ENCODE measurements around the gene NXN. TPM values are rescaled to one million over a fixed set of nuclear protein-coding genes. Genes with fewer than 3 reads are reported as not detected.

The NXN gene
- total RNA-seq, 1 experiment from 2014 or later: 6.0 TPM

DNA sequence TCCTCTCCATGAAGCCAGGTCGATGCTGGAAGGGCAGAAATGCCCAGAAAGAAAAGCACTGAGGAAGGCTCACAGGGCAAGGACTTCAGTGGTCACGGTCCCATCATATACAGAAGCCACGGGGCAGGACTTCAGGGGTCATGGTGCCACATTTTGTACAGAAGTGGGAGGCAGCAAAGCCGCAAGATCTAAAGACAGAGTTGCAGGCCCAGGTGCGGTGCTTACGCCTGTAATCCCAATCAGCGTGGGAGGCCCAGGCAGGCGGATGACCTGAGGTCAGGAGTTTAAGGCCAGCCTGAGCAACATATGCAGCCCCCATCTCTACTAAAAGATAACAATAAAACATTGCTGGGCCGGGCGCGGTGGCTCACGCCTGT lies 96.0 kb downstream of the NXN start:
- DNase-seq (ENCODE audit: low spot score): no peak
- no peak overlapping the region for H3K27ac ChIP-seq (ENCODE audit: low read depth, low read length, poor library complexity, severe bottlenecking)
- TF ChIP-seq, protein P1, sequence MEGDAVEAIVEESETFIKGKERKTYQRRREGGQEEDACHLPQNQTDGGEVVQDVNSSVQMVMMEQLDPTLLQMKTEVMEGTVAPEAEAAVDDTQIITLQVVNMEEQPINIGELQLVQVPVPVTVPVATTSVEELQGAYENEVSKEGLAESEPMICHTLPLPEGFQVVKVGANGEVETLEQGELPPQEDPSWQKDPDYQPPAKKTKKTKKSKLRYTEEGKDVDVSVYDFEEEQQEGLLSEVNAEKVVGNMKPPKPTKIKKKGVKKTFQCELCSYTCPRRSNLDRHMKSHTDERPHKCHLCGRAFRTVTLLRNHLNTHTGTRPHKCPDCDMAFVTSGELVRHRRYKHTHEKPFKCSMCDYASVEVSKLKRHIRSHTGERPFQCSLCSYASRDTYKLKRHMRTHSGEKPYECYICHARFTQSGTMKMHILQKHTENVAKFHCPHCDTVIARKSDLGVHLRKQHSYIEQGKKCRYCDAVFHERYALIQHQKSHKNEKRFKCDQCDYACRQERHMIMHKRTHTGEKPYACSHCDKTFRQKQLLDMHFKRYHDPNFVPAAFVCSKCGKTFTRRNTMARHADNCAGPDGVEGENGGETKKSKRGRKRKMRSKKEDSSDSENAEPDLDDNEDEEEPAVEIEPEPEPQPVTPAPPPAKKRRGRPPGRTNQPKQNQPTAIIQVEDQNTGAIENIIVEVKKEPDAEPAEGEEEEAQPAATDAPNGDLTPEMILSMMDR (conservative IDR thresholded peaks at IDR 0.05; ENCODE audit: low read depth, low read length): no peak
- no peak for TF ChIP-seq EZH2 (IDR thresholded peaks at IDR 0.05; ENCODE audit: borderline replicate concordance, low read depth, low read length, poor library complexity, severe bottlenecking)
- H3K9me3 ChIP-seq (ENCODE audit: low read depth, low read length, poor library complexity, severe bottlenecking): no peaks in the 10 kb centered on the region
- BruUV-seq (replicated peaks): no TSS peak
- H3K36me3 ChIP-seq (ENCODE audit: insufficient read depth, low read length, poor library complexity, severe bottlenecking): no peaks in the 10 kb centered on the region
- CTCF ChIA-PET: no interaction called here
- POLR2A ChIA-PET (ENCODE audit: low non-redundant PET): no interaction called here
- H3K4me3 ChIP-seq (ENCODE audit: low read depth, low read length, poor library complexity, severe bottlenecking): no peak overlapping the region
- H3K4me1 ChIP-seq (ENCODE audit: insufficient read depth, low read length, poor library complexity, severe bottlenecking): peaks cover 4% of the 10 kb centered on the region
- intact Hi-C loops (cut with micrococcal nuclease; ENCODE audit: unreplicated experiment): no loop called here
- no peaks in the 10 kb centered on the region for H3K27me3 ChIP-seq (replicated peaks; ENCODE audit: insufficient read depth, low read depth, low read length, poor library complexity)

DNA sequence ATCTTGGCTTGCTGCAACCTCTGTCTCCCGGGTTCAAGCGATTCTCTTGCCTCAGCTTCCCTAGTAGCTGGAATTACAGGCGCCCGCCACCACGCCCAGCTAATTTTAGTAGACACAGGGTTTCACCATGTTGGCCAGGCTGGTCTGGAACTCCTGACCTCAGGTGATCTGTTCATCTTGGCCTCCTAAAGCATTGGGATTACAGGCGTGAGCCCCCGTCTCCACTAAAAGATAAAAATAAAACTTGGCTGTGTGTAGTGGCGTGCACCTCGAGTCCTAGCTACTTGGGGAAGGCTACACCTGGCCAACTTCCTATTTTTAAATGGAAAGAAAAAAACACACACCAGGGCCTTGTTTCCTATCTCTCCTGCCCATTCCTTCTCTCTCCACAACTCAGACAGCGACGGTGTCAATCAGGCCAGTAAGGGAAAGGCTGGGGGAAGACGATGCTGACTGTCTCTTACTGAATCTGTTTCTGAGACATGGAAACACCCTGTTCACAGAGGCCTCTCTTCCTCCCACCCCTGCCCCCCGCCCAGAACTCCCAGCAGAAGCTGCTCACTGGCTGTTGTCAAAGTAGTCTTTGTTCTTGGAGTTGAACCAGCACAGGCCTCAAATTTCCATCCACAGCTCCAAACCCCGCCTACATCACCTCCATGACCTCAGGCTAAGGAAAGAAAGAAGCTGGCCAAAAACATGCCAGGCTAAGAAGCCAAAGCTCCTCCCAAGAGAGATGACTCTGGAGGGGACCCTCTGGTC lies 96.6 kb downstream of the NXN start:
- ChIA-PET POLR2A (ENCODE audit: low non-redundant PET) (no interaction called here), CTCF (no interaction called here)
- no peaks in the 10 kb centered on the region for H3K27me3 ChIP-seq (replicated peaks; ENCODE audit: insufficient read depth, low read depth, low read length, poor library complexity)
- intact Hi-C loops (cut with micrococcal nuclease; ENCODE audit: unreplicated experiment): no loop called here
- peaks cover 4% of the 10 kb centered on the region for H3K4me1 ChIP-seq (ENCODE audit: insufficient read depth, low read length, poor library complexity, severe bottlenecking)
- H3K36me3 ChIP-seq (ENCODE audit: insufficient read depth, low read length, poor library complexity, severe bottlenecking): no peaks in the 10 kb centered on the region
- no peak overlapping the region for H3K4me3 ChIP-seq (ENCODE audit: low read depth, low read length, poor library complexity, severe bottlenecking)
- no peak for DNase-seq (ENCODE audit: low spot score)
- no peaks in the 10 kb centered on the region for H3K9me3 ChIP-seq (ENCODE audit: low read depth, low read length, poor library complexity, severe bottlenecking)
- TF ChIP-seq, protein P1 (conservative IDR thresholded peaks at IDR 0.05; ENCODE audit: low read depth, low read length): no peak
- no peak for TF ChIP-seq EZH2 (IDR thresholded peaks at IDR 0.05; ENCODE audit: borderline replicate concordance, low read depth, low read length, poor library complexity, severe bottlenecking)
- no peak overlapping the region for H3K27ac ChIP-seq (ENCODE audit: low read depth, low read length, poor library complexity, severe bottlenecking)
- BruUV-seq (replicated peaks): no TSS peak

DNA sequence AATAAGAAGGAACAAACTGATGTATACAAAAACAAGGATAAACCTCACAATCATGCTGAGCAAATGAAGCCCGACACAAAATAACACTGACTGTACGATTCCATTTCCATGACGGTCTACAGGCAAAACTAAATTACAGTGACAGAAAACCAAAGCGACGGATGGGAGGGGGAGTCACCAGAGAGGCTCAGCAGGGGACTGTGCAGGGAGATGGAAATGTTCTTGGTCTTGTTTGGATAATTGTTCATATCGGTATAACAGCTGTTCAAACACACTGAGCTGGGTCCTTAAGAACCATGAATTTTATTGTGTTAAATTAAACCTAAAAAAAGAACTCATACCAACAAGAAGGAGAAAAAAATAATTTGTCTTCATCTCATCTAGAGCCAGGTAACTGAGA lies 97.8 kb downstream of the NXN start:
- no peak overlapping the region for H3K4me3 ChIP-seq (ENCODE audit: low read depth, low read length, poor library complexity, severe bottlenecking)
- no peaks in the 10 kb centered on the region for H3K27me3 ChIP-seq (replicated peaks; ENCODE audit: insufficient read depth, low read depth, low read length, poor library complexity)
- POLR2A ChIA-PET (ENCODE audit: low non-redundant PET): no interaction called here
- H3K4me1 ChIP-seq (ENCODE audit: insufficient read depth, low read length, poor library complexity, severe bottlenecking): peaks cover 4% of the 10 kb centered on the region
- intact Hi-C loops (cut with micrococcal nuclease; ENCODE audit: unreplicated experiment): no loop called here
- CTCF ChIA-PET: no interaction called here
- TF ChIP-seq EZH2 (IDR thresholded peaks at IDR 0.05; ENCODE audit: borderline replicate concordance, low read depth, low read length, poor library complexity, severe bottlenecking): no peak
- TF ChIP-seq, protein P1 (conservative IDR thresholded peaks at IDR 0.05; ENCODE audit: low read depth, low read length): no peak
- no peaks in the 10 kb centered on the region for H3K9me3 ChIP-seq (ENCODE audit: low read depth, low read length, poor library complexity, severe bottlenecking)
- BruUV-seq (replicated peaks): no TSS peak
- no peaks in the 10 kb centered on the region for H3K36me3 ChIP-seq (ENCODE audit: insufficient read depth, low read length, poor library complexity, severe bottlenecking)
- H3K27ac ChIP-seq (ENCODE audit: low read depth, low read length, poor library complexity, severe bottlenecking): no peak overlapping the region
- no peak for DNase-seq (ENCODE audit: low spot score)

Data from A673 (cell line).